ENCODE results near the gene KLHL21. TPM values are rescaled to one million over a fixed set of nuclear protein-coding genes. Genes with fewer than 3 reads are reported as not detected.

KLHL21 gene
- total RNA-seq, 1 experiment from 2014 or later, result 17.6 TPM

DNA sequence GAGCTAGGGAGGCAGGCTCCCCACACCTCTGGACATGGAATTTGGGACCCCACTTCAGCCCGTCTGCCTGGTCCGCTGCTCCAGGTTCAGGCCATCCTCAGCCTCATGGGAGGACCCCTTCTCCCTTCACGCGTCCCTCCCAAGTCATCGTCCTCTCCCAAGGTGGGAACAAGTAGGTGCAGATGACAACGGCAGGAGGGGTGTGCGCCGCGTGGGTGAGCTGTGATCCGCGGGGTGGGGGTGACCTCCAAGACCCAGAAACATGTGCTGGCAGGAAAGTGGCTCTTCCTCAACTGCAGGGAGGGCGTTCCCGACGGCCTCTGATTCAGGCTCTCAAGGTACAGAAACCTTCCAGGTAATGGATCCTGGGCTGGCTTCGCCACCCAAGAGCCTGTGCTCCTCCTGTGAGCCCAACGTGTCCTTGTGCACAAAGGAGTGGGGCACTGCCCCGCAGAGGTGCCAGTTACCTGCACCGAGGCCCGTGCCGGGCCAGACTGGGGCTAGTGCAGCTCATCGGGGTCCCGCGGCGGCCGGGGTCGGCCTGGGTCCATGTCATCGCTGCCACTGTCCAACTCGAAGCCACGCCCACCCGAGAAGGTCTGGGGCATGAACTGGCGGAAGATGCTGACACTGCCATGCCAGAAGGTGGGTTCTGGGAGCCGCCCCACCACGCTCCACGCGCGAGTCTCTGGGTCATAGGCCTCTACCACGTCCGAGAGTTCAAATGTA lies 9.6 kb downstream of the KLHL21 start:
- no peaks in the 10 kb centered on the region for H3K27me3 Mint-ChIP-seq (ENCODE audit: low read depth)
- H3K4me1 Mint-ChIP-seq, result no peaks in the 10 kb centered on the region
- TF ChIP-seq, protein P1, sequence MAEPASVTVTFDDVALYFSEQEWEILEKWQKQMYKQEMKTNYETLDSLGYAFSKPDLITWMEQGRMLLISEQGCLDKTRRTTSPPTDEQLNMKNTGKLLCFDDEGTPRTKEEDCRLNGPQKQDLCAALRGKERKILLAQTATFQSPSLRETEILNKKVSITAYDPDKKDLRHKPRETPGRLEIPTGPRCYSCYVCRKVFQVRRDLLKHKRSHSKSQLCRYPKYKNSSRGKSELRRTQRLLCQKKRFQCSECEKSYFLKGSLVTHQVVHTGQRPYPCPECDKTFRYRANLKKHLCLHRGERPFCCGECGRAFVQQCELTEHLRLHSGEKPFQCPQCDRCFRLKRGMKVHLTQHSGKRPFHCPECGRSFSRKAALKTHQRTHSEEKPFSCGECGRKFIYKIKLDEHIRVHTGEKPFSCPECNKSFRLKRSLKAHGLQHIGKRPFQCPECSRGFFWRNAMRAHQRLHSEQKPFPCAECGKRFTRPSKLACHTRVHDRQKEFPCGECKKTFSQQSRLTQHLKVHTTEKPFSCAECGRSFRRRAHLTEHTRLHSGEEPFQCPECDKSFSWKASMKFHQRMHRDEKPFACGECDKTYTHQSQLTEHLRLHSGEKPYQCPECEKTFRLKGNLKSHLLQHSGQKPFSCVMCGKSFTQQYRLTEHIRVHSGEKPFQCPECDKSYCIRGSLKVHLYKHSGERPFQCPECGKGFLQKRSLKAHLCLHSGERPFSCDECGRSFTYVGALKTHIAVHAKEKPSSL (CRISPR knock-in tag; conservative IDR thresholded peaks at IDR 0.05), result no peak
- TF ChIP-seq HMGA2 (CRISPR knock-in tag; IDR thresholded peaks at IDR 0.05) (no peak), SOX15 (CRISPR knock-in tag; IDR thresholded peaks at IDR 0.05) (no peak), ZBTB21 (CRISPR knock-in tag; IDR thresholded peaks at IDR 0.05; ENCODE audit: borderline replicate concordance) (no peak), NR1H2 (CRISPR knock-in tag; IDR thresholded peaks at IDR 0.05) (no peak), NR3C1 (CRISPR knock-in tag; conservative IDR thresholded peaks at IDR 0.05; ENCODE audit: low read depth) (no peak), ESRRA (CRISPR knock-in tag; IDR thresholded peaks at IDR 0.05; ENCODE audit: borderline replicate concordance) (no peak), SMAD4 (CRISPR knock-in tag; IDR thresholded peaks at IDR 0.05) (no peak), EMX1 (CRISPR knock-in tag; IDR thresholded peaks at IDR 0.05) (no peak), NFE2L1 (CRISPR knock-in tag; IDR thresholded peaks at IDR 0.05) (no peak), CBFB (CRISPR knock-in tag; IDR thresholded peaks at IDR 0.05; ENCODE audit: low read depth) (no peak)
- TF ChIP-seq, protein P2, sequence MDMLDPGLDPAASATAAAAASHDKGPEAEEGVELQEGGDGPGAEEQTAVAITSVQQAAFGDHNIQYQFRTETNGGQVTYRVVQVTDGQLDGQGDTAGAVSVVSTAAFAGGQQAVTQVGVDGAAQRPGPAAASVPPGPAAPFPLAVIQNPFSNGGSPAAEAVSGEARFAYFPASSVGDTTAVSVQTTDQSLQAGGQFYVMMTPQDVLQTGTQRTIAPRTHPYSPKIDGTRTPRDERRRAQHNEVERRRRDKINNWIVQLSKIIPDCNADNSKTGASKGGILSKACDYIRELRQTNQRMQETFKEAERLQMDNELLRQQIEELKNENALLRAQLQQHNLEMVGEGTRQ (CRISPR knock-in tag; IDR thresholded peaks at IDR 0.05), result no peak
- TF ChIP-seq, protein P3, sequence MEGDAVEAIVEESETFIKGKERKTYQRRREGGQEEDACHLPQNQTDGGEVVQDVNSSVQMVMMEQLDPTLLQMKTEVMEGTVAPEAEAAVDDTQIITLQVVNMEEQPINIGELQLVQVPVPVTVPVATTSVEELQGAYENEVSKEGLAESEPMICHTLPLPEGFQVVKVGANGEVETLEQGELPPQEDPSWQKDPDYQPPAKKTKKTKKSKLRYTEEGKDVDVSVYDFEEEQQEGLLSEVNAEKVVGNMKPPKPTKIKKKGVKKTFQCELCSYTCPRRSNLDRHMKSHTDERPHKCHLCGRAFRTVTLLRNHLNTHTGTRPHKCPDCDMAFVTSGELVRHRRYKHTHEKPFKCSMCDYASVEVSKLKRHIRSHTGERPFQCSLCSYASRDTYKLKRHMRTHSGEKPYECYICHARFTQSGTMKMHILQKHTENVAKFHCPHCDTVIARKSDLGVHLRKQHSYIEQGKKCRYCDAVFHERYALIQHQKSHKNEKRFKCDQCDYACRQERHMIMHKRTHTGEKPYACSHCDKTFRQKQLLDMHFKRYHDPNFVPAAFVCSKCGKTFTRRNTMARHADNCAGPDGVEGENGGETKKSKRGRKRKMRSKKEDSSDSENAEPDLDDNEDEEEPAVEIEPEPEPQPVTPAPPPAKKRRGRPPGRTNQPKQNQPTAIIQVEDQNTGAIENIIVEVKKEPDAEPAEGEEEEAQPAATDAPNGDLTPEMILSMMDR (IDR thresholded peaks at IDR 0.05), result no peak
- TF ChIP-seq, protein P4, sequence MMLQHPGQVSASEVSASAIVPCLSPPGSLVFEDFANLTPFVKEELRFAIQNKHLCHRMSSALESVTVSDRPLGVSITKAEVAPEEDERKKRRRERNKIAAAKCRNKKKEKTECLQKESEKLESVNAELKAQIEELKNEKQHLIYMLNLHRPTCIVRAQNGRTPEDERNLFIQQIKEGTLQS (CRISPR knock-in tag; conservative IDR thresholded peaks at IDR 0.05), result no peak
- no peak for DNase-seq (ENCODE audit: low spot score)
- ATAC-seq, result no peak
- no peaks in the 10 kb centered on the region for H3K9me3 Mint-ChIP-seq
- POLR2A ChIA-PET, result no interaction called here
- H3K27ac Mint-ChIP-seq, result no peak overlapping the region
- H3K36me3 Mint-ChIP-seq, result peaks cover 30% of the 10 kb centered on the region
- no peak overlapping the region for H3K4me3 Mint-ChIP-seq
- CTCF ChIA-PET, result no interaction called here

DNA sequence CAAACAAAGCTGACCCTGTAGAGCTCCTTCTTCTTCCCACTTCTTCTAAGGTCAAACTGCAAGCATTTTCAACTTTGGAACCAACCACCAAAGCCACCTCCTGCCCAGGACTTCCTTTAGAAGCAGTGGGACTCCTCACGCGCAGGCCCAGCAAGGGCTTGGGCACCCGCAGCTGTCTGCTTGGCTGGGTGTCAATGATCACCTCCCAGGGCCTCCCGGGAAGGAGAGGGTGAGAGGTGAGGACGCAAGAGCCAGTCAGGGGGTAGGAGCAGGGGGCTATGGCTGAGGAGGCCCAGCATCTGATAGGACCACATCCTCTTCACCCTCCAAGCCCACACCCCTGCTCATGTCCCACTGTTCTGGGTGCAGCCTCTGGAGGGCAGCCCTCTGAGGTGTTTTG lies 10.2 kb downstream of the KLHL21 start:
- Mint-ChIP-seq H3K4me1 (no peaks in the 10 kb centered on the region), H3K27ac (no peak overlapping the region), H3K27me3 (ENCODE audit: low read depth) (no peaks in the 10 kb centered on the region), H3K9me3 (no peaks in the 10 kb centered on the region), H3K4me3 (no peak overlapping the region), H3K36me3 (peaks cover 30% of the 10 kb centered on the region)
- no peak for DNase-seq (ENCODE audit: low spot score)
- ATAC-seq, result no peak
- CTCF ChIA-PET, result no interaction called here
- POLR2A ChIA-PET, result no interaction called here
- TF ChIP-seq, protein P5, sequence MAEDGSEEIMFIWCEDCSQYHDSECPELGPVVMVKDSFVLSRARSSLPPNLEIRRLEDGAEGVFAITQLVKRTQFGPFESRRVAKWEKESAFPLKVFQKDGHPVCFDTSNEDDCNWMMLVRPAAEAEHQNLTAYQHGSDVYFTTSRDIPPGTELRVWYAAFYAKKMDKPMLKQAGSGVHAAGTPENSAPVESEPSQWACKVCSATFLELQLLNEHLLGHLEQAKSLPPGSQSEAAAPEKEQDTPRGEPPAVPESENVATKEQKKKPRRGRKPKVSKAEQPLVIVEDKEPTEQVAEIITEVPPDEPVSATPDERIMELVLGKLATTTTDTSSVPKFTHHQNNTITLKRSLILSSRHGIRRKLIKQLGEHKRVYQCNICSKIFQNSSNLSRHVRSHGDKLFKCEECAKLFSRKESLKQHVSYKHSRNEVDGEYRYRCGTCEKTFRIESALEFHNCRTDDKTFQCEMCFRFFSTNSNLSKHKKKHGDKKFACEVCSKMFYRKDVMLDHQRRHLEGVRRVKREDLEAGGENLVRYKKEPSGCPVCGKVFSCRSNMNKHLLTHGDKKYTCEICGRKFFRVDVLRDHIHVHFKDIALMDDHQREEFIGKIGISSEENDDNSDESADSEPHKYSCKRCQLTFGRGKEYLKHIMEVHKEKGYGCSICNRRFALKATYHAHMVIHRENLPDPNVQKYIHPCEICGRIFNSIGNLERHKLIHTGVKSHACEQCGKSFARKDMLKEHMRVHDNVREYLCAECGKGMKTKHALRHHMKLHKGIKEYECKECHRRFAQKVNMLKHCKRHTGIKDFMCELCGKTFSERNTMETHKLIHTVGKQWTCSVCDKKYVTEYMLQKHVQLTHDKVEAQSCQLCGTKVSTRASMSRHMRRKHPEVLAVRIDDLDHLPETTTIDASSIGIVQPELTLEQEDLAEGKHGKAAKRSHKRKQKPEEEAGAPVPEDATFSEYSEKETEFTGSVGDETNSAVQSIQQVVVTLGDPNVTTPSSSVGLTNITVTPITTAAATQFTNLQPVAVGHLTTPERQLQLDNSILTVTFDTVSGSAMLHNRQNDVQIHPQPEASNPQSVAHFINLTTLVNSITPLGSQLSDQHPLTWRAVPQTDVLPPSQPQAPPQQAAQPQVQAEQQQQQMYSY (CRISPR knock-in tag; IDR thresholded peaks at IDR 0.05), result no peak
- TF ChIP-seq, protein P6, sequence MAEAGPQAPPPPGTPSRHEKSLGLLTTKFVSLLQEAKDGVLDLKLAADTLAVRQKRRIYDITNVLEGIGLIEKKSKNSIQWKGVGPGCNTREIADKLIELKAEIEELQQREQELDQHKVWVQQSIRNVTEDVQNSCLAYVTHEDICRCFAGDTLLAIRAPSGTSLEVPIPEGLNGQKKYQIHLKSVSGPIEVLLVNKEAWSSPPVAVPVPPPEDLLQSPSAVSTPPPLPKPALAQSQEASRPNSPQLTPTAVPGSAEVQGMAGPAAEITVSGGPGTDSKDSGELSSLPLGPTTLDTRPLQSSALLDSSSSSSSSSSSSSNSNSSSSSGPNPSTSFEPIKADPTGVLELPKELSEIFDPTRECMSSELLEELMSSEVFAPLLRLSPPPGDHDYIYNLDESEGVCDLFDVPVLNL (CRISPR knock-in tag; IDR thresholded peaks at IDR 0.05; ENCODE audit: borderline replicate concordance, low read depth), result no peak
- TF ChIP-seq ZNF671 (CRISPR knock-in tag; IDR thresholded peaks at IDR 0.05) (no peak), SMAD4 (CRISPR knock-in tag; IDR thresholded peaks at IDR 0.05) (no peak), SP1 (CRISPR knock-in tag; conservative IDR thresholded peaks at IDR 0.05) (no peak), IRF2 (CRISPR knock-in tag; IDR thresholded peaks at IDR 0.05; ENCODE audit: borderline replicate concordance, low read depth) (no peak), TEAD1 (CRISPR knock-in tag; IDR thresholded peaks at IDR 0.05) (no peak), ZNF232 (CRISPR knock-in tag; IDR thresholded peaks at IDR 0.05) (no peak), MYBL2 (CRISPR knock-in tag; IDR thresholded peaks at IDR 0.05) (no peak), ZNF121 (CRISPR knock-in tag; IDR thresholded peaks at IDR 0.05) (no peak)
- TF ChIP-seq, protein P7, sequence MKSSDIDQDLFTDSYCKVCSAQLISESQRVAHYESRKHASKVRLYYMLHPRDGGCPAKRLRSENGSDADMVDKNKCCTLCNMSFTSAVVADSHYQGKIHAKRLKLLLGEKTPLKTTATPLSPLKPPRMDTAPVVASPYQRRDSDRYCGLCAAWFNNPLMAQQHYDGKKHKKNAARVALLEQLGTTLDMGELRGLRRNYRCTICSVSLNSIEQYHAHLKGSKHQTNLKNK (CRISPR knock-in tag; IDR thresholded peaks at IDR 0.05), result no peak
- TF ChIP-seq, protein P8, sequence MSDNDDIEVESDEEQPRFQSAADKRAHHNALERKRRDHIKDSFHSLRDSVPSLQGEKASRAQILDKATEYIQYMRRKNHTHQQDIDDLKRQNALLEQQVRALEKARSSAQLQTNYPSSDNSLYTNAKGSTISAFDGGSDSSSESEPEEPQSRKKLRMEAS (CRISPR knock-in tag; IDR thresholded peaks at IDR 0.05), result no peak

All from WTC11 (cell line).